GM19238 (cell line): ENCODE results near the gene TPRN.

Source experiments
- DNase-seq: peaks from one replicate; pipeline ENCODE4 v3.0.0; 2011; ENCODE audit warnings: low spot score; ENCODE audit not compliant: insufficient read length

TPRN gene

GRCh38 chr9:137213160-137214060 lies 12.9 kb upstream of the TPRN start:
- DNase-seq, result no peak

GRCh38 chr9:137212520-137212919 lies 12.0 kb upstream of the TPRN start:
- DNase-seq, result no peak

GRCh38 chr9:137211532-137211931 lies 11.0 kb upstream of the TPRN start:
- no peak for DNase-seq

GRCh38 chr9:137206602-137207001 lies 6.1 kb upstream of the TPRN start:
- no peak for DNase-seq

- DNase-seq, result peak; percentile 99
Observed at GRCh38 chr9:137205126-137206069, 4.9 kb upstream of the TPRN start, which contains the start of the genes NDOR1 and TMEM203. TSS of gene NDOR1 (plus strand) at chr9:137205700. CDS start at chr9:137205778, 78 bp downstream. TSS of gene TMEM203 (minus strand) at chr9:137205648. CDS start at chr9:137205414, 234 bp downstream.

- DNase-seq, result no peak
Observed at GRCh38 chr9:137204731-137205125, 4.2 kb upstream of the TPRN start.

GRCh38 chr9:137202966-137203365 lies 2.4 kb upstream of the TPRN start:
- no peak for DNase-seq

- no peak for DNase-seq
Observed at GRCh38 chr9:137201205-137201868, 796 bp upstream of the TPRN start.

GRCh38 chr9:137199411-137200121 lies 975 bp downstream of the TPRN start:
- DNase-seq, result no peak

- DNase-seq, result no peak
Observed at GRCh38 chr9:137198902-137199283, 1.6 kb downstream of the TPRN start.

- no peak for DNase-seq
Observed at GRCh38 chr9:137198051-137198901, 2.3 kb downstream of the TPRN start.

- DNase-seq, result no peak
Observed at GRCh38 chr9:137195525-137196220, 4.9 kb downstream of the TPRN start.

GRCh38 chr9:137194909-137195308 lies 5.6 kb downstream of the TPRN start:
- DNase-seq, result no peak

- no peak for DNase-seq
Observed at GRCh38 chr9:137194388-137194787, 6.2 kb downstream of the TPRN start.

GRCh38 chr9:137193771-137194170 lies 6.8 kb downstream of the TPRN start:
- DNase-seq, result no peak

- no peak for DNase-seq
Observed at GRCh38 chr9:137192859-137193258, 7.7 kb downstream of the TPRN start.

GRCh38 chr9:137192448-137192780 lies 8.1 kb downstream of the TPRN start:
- DNase-seq, result no peak

- no peak for DNase-seq
Observed at GRCh38 chr9:137191691-137192447, 8.7 kb downstream of the TPRN start.

- DNase-seq, result no peak
Observed at GRCh38 chr9:137191245-137191644, 9.3 kb downstream of the TPRN start.
